GM12891 (cell line): ENCODE measurements around the gene RPS6KB1.
"Not testable (repeated sequence)": the region's sequence is repeated elsewhere in the genome, so short reads cannot be mapped to it uniquely, and the experiment has no call there.

ENCODE experiments used
- PAX5 ChIP-seq: IDR thresholded peaks from 2 replicates; pipeline ENCODE4 v1.6.1; 2011; ENCODE audit warnings: low read length, moderate library complexity, mild to moderate bottlenecking; ENCODE audit not compliant: insufficient read depth, severe bottlenecking
- POLR2A ChIP-seq: IDR thresholded peaks from 2 replicates; pipeline ENCODE4 v1.6.1; 2011; ENCODE audit warnings: low read depth, low read length, control low read depth
- POLR2AphosphoS5 ChIP-seq: IDR thresholded peaks from 2 replicates; pipeline ENCODE4 v1.6.1; 2011; ENCODE audit warnings: low read depth, low read length, control low read depth
- POU2F2 ChIP-seq: IDR thresholded peaks from 2 replicates; pipeline ENCODE4 v1.6.1; 2011; ENCODE audit warnings: low read depth, mild to moderate bottlenecking, control low read depth, low read length, moderate library complexity
- TAF1 ChIP-seq: IDR thresholded peaks from 2 replicates; pipeline ENCODE4 v1.6.1; 2011; ENCODE audit warnings: low read depth, low read length, control low read depth

- TF ChIP-seq POU2F2, POLR2A, POLR2AphosphoS5, TAF1, PAX5: not testable (repeated sequence)
Observed at GRCh38 chr17:59971771-59972170, 78.8 kb downstream of the RPS6KB1 start.
